ENCODE data around the gene ACTN3.

DNA sequence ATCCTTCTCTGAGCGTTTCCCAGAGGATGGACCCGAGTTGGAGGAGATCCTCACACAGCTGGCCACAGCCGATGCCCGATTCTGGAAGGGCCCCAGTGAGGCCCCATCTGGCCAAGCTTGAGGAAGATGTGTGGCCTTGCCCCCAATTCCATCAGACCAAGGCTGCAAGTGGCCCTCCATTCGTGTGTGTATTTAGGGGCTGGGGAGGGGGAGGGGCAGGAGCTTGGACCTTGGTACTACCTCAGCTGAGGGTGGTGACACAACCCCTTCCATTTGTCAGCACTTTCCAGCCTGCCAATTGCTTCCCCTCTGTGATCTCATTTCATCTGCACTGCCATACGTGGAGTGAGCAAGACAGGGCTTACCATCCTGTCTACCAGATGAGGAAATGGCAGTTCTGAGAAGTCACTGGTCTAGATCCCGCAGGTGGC, 37.6 kb upstream of the ACTN3 start:
- TF ChIP-seq, protein P1, sequence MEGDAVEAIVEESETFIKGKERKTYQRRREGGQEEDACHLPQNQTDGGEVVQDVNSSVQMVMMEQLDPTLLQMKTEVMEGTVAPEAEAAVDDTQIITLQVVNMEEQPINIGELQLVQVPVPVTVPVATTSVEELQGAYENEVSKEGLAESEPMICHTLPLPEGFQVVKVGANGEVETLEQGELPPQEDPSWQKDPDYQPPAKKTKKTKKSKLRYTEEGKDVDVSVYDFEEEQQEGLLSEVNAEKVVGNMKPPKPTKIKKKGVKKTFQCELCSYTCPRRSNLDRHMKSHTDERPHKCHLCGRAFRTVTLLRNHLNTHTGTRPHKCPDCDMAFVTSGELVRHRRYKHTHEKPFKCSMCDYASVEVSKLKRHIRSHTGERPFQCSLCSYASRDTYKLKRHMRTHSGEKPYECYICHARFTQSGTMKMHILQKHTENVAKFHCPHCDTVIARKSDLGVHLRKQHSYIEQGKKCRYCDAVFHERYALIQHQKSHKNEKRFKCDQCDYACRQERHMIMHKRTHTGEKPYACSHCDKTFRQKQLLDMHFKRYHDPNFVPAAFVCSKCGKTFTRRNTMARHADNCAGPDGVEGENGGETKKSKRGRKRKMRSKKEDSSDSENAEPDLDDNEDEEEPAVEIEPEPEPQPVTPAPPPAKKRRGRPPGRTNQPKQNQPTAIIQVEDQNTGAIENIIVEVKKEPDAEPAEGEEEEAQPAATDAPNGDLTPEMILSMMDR (conservative IDR thresholded peaks at IDR 0.05 in 1 of 2, IDR thresholded peaks at IDR 0.05 in 1 of 2; ENCODE audit: extremely low read depth in 1 of 2, insufficient read depth in 1 of 2, low read depth in 1 of 2, low read length in 2 of 2) = no peak
- no peak for TF ChIP-seq EZH2 (IDR thresholded peaks at IDR 0.05; ENCODE audit: borderline replicate concordance, low read length)

Measured in mammary epithelial cell (primary cell).